ENCODE data around the gene TRIM10. TPM values are rescaled to one million over a fixed set of nuclear protein-coding genes. Genes with fewer than 3 reads are reported as not detected.
"Not testable (repeated sequence)": the region's sequence is repeated elsewhere in the genome, so short reads cannot be mapped to it uniquely, and the experiment has no call there.

TRIM10 gene
- total and polyA plus RNA-seq, 2 donors, result 0.16 to 0.57 TPM

GRCh38 chr6:30180145-30180544, 19.1 kb upstream of the TRIM10 start:
- Histone ChIP-seq H3K27ac (ENCODE audit: low read depth in 1 of 2, low read length in 1 of 2) (no peak overlapping the region), H3K27me3 (ENCODE audit: control insufficient read depth in 2 of 2, insufficient read depth in 1 of 2, low read length in 1 of 2) (peaks cover 0 to 11% of the 10 kb centered on the region in 2 donors), H3K4me1 (ENCODE audit: control insufficient read depth in 2 of 2, insufficient read depth in 2 of 2, low read length in 2 of 2) (no peaks in the 10 kb centered on the region), H3K9me3 (ENCODE audit: control insufficient read depth in 2 of 2, insufficient read depth in 1 of 2, low read length in 1 of 2) (peaks cover 0 to 9% of the 10 kb centered on the region in 2 donors), H3K36me3 (ENCODE audit: control insufficient read depth in 2 of 2, insufficient read depth in 2 of 2, low read length in 1 of 2) (peaks cover 9 to 10% of the 10 kb centered on the region in 2 donors), H3K4me3 (ENCODE audit: low read length in 2 of 2) (no peak overlapping the region)
- WGBS, result 99% methylated on average over 1 of the region's 1 CpG
- no peak for DNase-seq (ENCODE audit: low read depth in 6 of 9, low spot score in 9 of 9)

DNA sequence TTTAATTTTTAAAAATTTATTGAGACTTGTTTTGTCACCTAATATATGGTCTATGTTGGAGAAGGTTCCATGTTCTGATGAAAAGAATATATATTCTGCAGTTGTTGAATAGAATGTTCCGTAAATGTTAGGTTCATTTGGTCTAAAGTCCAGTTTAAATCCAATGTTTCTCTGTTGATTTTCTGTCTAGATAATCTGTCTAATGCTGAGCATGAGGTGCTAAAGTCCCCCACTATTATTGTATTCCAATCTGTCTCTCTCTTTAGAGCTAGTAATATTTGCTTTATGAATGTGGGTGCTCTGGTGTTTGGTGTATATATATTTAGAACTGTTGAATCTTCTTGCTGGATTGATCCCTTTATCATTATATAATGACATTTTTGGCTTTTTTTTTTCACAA, 17.8 kb upstream of the TRIM10 start:
- Histone ChIP-seq H3K4me3 (ENCODE audit: low read length in 2 of 2) (no peak overlapping the region), H3K27ac (ENCODE audit: low read depth in 1 of 2, low read length in 1 of 2) (no peak overlapping the region), H3K27me3 (ENCODE audit: control insufficient read depth in 2 of 2, insufficient read depth in 1 of 2, low read length in 1 of 2) (peaks cover 0 to 21% of the 10 kb centered on the region in 2 donors), H3K36me3 (ENCODE audit: control insufficient read depth in 2 of 2, insufficient read depth in 2 of 2, low read length in 1 of 2) (no peaks in the 10 kb centered on the region), H3K4me1 (ENCODE audit: control insufficient read depth in 2 of 2, insufficient read depth in 2 of 2, low read length in 2 of 2) (no peaks in the 10 kb centered on the region), H3K9me3 (ENCODE audit: control insufficient read depth in 2 of 2, insufficient read depth in 1 of 2, low read length in 1 of 2) (peaks cover 0 to 9% of the 10 kb centered on the region in 2 donors)
- DNase-seq (ENCODE audit: low read depth in 6 of 9, low spot score in 9 of 9), result no peak
- WGBS, result 42% methylated on average over 1 of the region's 1 CpG

- H3K4me3 ChIP-seq (ENCODE audit: low read length in 2 of 2), result no peak overlapping the region
- no peak overlapping the region for H3K27ac ChIP-seq (ENCODE audit: low read depth in 1 of 2, low read length in 1 of 2)
- H3K27me3 ChIP-seq (ENCODE audit: control insufficient read depth in 2 of 2, insufficient read depth in 1 of 2, low read length in 1 of 2), result peaks cover 20 to 52% of the 10 kb centered on the region in 2 donors
- 87% methylated on average over 2 of the region's 2 CpGs for WGBS
- peaks cover 0 to 4% of the 10 kb centered on the region in 2 donors for H3K4me1 ChIP-seq (ENCODE audit: control insufficient read depth in 2 of 2, insufficient read depth in 2 of 2, low read length in 2 of 2)
- no peaks in the 10 kb centered on the region for H3K36me3 ChIP-seq (ENCODE audit: control insufficient read depth in 2 of 2, insufficient read depth in 2 of 2, low read length in 1 of 2)
- DNase-seq (ENCODE audit: low read depth in 6 of 9, low spot score in 9 of 9), result no peak
- H3K9me3 ChIP-seq (ENCODE audit: control insufficient read depth in 2 of 2, insufficient read depth in 1 of 2, low read length in 1 of 2), result no peaks in the 10 kb centered on the region
These were observed 14.8 kb upstream of the TRIM10 start for GRCh38 chr6:30175765-30176164.

- H3K27me3 ChIP-seq (ENCODE audit: control insufficient read depth in 2 of 2, insufficient read depth in 1 of 2, low read length in 1 of 2), result peaks cover 22 to 62% of the 10 kb centered on the region in 2 donors
- 93% methylated on average over 4 of the region's 4 CpGs for WGBS
- DNase-seq (ENCODE audit: low read depth in 6 of 9, low spot score in 9 of 9), result no peak
These were observed 11.7 kb upstream of the TRIM10 start for GRCh38 chr6:30172681-30173080.

DNA sequence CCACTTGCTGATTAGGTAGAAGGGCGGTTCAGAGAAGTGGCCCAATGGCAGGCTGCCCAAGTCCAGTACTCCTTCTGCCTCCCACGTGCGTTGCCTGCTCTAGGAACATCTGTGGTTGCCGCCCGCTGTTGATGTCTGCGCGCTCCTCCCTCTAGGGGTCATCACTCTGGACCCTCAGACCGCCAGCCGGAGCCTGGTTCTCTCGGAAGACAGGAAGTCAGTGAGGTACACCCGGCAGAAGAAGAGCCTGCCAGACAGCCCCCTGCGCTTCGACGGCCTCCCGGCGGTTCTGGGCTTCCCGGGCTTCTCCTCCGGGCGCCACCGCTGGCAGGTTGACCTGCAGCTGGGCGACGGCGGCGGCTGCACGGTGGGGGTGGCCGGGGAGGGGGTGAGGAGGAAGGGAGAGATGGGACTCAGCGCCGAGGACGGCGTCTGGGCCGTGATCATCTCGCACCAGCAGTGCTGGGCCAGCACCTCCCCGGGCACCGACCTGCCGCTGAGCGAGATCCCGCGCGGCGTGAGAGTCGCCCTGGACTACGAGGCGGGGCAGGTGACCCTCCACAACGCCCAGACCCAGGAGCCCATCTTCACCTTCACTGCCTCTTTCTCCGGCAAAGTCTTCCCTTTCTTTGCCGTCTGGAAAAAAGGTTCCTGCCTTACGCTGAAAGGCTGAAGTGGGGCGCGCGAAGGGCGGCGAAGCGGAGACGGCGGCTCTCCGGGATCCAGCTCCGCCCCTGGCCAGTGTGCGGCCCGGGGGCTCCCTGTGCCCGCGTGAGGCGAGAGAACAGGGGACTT, 10.9 kb upstream of the TRIM10 start:
- Histone ChIP-seq H3K4me3 (ENCODE audit: low read length in 2 of 2) (no peak overlapping the region), H3K4me1 (ENCODE audit: control insufficient read depth in 2 of 2, insufficient read depth in 2 of 2, low read length in 2 of 2) (peaks cover 0 to 4% of the 10 kb centered on the region in 2 donors), H3K27ac (ENCODE audit: low read depth in 1 of 2, low read length in 1 of 2) (no peak overlapping the region), H3K36me3 (ENCODE audit: control insufficient read depth in 2 of 2, insufficient read depth in 2 of 2, low read length in 1 of 2) (no peaks in the 10 kb centered on the region), H3K27me3 (ENCODE audit: control insufficient read depth in 2 of 2, insufficient read depth in 1 of 2, low read length in 1 of 2) (peaks cover 22 to 57% of the 10 kb centered on the region in 2 donors), H3K9me3 (ENCODE audit: control insufficient read depth in 2 of 2, insufficient read depth in 1 of 2, low read length in 1 of 2) (no peaks in the 10 kb centered on the region)
- DNase-seq (ENCODE audit: low read depth in 6 of 9, low spot score in 9 of 9), result no peak
- 5% methylated on average over 62 of the region's 62 CpGs for WGBS

More at GRCh38 chr6:30172681-30173080, 11.7 kb upstream of the TRIM10 start:
- Histone ChIP-seq H3K4me1 (ENCODE audit: control insufficient read depth in 2 of 2, insufficient read depth in 2 of 2, low read length in 2 of 2) (peaks cover 0 to 4% of the 10 kb centered on the region in 2 donors), H3K27ac (ENCODE audit: low read depth in 1 of 2, low read length in 1 of 2) (no peak overlapping the region), H3K9me3 (ENCODE audit: control insufficient read depth in 2 of 2, insufficient read depth in 1 of 2, low read length in 1 of 2) (no peaks in the 10 kb centered on the region), H3K36me3 (ENCODE audit: control insufficient read depth in 2 of 2, insufficient read depth in 2 of 2, low read length in 1 of 2) (no peaks in the 10 kb centered on the region), H3K4me3 (ENCODE audit: low read length in 2 of 2) (no peak overlapping the region)

- H3K9me3 ChIP-seq (ENCODE audit: control insufficient read depth in 2 of 2, insufficient read depth in 1 of 2, low read length in 1 of 2), result no peaks in the 10 kb centered on the region
- no peak overlapping the region for H3K4me3 ChIP-seq (ENCODE audit: low read length in 2 of 2)
- no peak overlapping the region for H3K27ac ChIP-seq (ENCODE audit: low read depth in 1 of 2, low read length in 1 of 2)
- 28% methylated on average over 7 of the region's 7 CpGs for WGBS
- peaks cover 22 to 52% of the 10 kb centered on the region in 2 donors for H3K27me3 ChIP-seq (ENCODE audit: control insufficient read depth in 2 of 2, insufficient read depth in 1 of 2, low read length in 1 of 2)
- H3K4me1 ChIP-seq (ENCODE audit: control insufficient read depth in 2 of 2, insufficient read depth in 2 of 2, low read length in 2 of 2), result peaks cover 0 to 4% of the 10 kb centered on the region in 2 donors
- no peaks in the 10 kb centered on the region for H3K36me3 ChIP-seq (ENCODE audit: control insufficient read depth in 2 of 2, insufficient read depth in 2 of 2, low read length in 1 of 2)
- peak in 8 of 9 donors; percentile 10 to 58 (median 28) for DNase-seq (ENCODE audit: low read depth in 6 of 9, low spot score in 9 of 9)
These were observed 8.9 kb upstream of the TRIM10 start for GRCh38 chr6:30169658-30170614.

DNA sequence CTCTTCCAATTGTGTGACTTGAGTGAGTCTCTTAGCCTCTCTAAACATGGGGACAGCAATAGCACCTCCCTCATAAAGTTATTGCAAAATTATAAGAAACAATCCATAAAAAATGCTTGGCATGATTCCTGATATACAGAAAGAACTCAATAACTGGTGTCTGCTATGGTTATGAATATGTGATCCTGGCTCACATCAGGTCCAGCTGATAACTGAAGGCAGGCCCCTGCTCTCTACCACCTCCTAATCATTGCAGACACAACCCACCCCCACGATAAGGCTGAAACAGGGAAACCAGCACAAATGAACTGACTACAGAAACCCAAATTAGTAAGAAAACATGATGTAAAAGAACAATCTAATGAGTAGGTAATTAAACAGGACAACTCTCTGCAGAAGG, 7.7 kb upstream of the TRIM10 start:
- DNase-seq (ENCODE audit: low read depth in 6 of 9, low spot score in 9 of 9), result no peak
- Histone ChIP-seq H3K27ac (ENCODE audit: low read depth in 1 of 2, low read length in 1 of 2) (no peak overlapping the region), H3K4me1 (ENCODE audit: control insufficient read depth in 2 of 2, insufficient read depth in 2 of 2, low read length in 2 of 2) (peaks cover 0 to 4% of the 10 kb centered on the region in 2 donors), H3K36me3 (ENCODE audit: control insufficient read depth in 2 of 2, insufficient read depth in 2 of 2, low read length in 1 of 2) (no peaks in the 10 kb centered on the region), H3K9me3 (ENCODE audit: control insufficient read depth in 2 of 2, insufficient read depth in 1 of 2, low read length in 1 of 2) (no peaks in the 10 kb centered on the region), H3K27me3 (ENCODE audit: control insufficient read depth in 2 of 2, insufficient read depth in 1 of 2, low read length in 1 of 2) (peaks cover 22 to 43% of the 10 kb centered on the region in 2 donors), H3K4me3 (ENCODE audit: low read length in 2 of 2) (no peak overlapping the region)
- 89% methylated on average over 1 of the region's 1 CpG for WGBS

- H3K4me1 ChIP-seq (ENCODE audit: control insufficient read depth in 2 of 2, insufficient read depth in 2 of 2, low read length in 2 of 2), result peaks cover 0 to 7% of the 10 kb centered on the region in 2 donors
- peaks cover 12 to 26% of the 10 kb centered on the region in 2 donors for H3K27me3 ChIP-seq (ENCODE audit: control insufficient read depth in 2 of 2, insufficient read depth in 1 of 2, low read length in 1 of 2)
- H3K9me3 ChIP-seq (ENCODE audit: control insufficient read depth in 2 of 2, insufficient read depth in 1 of 2, low read length in 1 of 2), result no peaks in the 10 kb centered on the region
- H3K27ac ChIP-seq (ENCODE audit: low read depth in 1 of 2, low read length in 1 of 2), result no peak overlapping the region
- WGBS, result 39% methylated on average over 6 of the region's 6 CpGs
- no peaks in the 10 kb centered on the region for H3K36me3 ChIP-seq (ENCODE audit: control insufficient read depth in 2 of 2, insufficient read depth in 2 of 2, low read length in 1 of 2)
- H3K4me3 ChIP-seq (ENCODE audit: low read length in 2 of 2), result no peak overlapping the region
- peak in 1 of 9 donors; percentile 9 for DNase-seq (ENCODE audit: low read depth in 6 of 9, low spot score in 9 of 9)
These were observed 6.1 kb upstream of the TRIM10 start for GRCh38 chr6:30167101-30167500.

GRCh38 chr6:30165238-30165637, 4.2 kb upstream of the TRIM10 start:
- H3K4me3 ChIP-seq (ENCODE audit: low read length in 2 of 2); H3K4me1 ChIP-seq (ENCODE audit: control insufficient read depth in 2 of 2, insufficient read depth in 2 of 2, low read length in 2 of 2); H3K36me3 ChIP-seq (ENCODE audit: control insufficient read depth in 2 of 2, insufficient read depth in 2 of 2, low read length in 1 of 2); H3K9me3 ChIP-seq (ENCODE audit: control insufficient read depth in 2 of 2, insufficient read depth in 1 of 2, low read length in 1 of 2); H3K27me3 ChIP-seq (ENCODE audit: control insufficient read depth in 2 of 2, insufficient read depth in 1 of 2, low read length in 1 of 2); H3K27ac ChIP-seq (ENCODE audit: low read depth in 1 of 2, low read length in 1 of 2); DNase-seq (ENCODE audit: low read depth in 6 of 9, low spot score in 9 of 9): not testable (repeated sequence)
- WGBS, result 96% methylated on average over 1 of the region's 1 CpG

All from thymus (tissue), 11 donors.